DMS114 treated with DMSO at 0.1 percent for 48 hours (cell line): ENCODE data around the gene MYOZ2.

Experiments used
- DNase-seq: peaks from one replicate; lab custom pipeline; 2025; ENCODE audit not compliant: unreplicated experiment; lab: John Stamatoyannopoulos, UW

The MYOZ2 gene

DNA sequence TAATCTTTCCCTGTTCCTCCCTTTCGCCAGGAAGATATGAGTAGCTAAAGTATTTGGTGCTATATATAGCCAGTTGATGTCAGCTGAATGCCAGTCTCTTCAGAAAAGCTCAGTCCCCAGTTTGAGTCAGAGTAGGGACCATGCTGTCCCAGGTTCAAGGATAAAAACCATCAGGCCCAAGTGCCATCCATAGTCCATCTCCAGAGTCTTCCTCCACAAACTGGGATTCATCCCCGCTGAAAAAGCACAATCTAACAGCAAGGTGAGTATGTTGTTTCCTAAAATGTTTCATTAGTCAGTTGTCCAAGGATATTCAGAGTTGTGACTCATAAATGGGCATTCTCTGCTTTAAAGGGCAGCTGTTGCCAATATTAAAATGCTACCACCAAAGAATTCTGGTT lies at the start of gene MYOZ2:
MYOZ2 (plus strand) TSS at position 112 of the 401 bp plus-strand sequence. CDS start 694 bp downstream, outside the sequence.
- no peak for DNase-seq

DNA sequence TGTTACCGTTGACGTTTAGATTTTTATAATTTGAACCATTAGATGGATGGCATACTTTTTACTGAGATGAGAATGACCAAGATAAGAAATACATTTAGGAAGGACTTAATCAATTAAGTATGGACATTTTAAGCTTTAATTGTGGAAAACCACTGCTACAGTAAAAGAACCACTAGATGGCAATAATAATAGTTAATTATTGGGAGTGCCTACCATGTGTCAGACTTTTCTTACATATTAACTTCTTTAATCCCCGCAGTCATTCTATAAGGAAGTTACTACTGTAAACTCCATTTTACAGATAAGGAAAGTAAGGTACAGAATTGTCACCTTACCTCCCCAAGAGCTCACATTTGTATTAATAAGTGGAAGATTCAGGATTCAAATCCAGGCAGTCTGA lies 48.5 kb upstream of the MYOZ2 start:
- DNase-seq = no peak

DNA sequence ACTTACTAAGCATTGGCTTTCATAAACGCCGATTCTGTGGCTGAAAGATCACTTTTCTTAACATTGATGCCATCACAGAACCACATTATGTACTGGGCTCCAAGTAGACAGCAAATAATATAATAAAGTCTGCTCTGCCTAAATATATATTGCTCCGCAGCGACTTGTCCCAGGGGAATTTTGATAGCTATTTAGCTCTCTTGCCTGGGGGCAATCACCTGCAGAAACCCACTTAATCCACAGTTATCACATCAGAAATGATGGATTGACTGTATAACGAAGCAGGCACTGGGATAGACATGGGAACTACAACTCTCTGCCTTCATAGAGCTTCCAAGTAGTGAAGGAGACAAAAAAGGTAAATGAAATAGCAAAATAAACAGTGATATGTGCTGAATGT lies 48.0 kb upstream of the MYOZ2 start:
- DNase-seq = no peak

DNA sequence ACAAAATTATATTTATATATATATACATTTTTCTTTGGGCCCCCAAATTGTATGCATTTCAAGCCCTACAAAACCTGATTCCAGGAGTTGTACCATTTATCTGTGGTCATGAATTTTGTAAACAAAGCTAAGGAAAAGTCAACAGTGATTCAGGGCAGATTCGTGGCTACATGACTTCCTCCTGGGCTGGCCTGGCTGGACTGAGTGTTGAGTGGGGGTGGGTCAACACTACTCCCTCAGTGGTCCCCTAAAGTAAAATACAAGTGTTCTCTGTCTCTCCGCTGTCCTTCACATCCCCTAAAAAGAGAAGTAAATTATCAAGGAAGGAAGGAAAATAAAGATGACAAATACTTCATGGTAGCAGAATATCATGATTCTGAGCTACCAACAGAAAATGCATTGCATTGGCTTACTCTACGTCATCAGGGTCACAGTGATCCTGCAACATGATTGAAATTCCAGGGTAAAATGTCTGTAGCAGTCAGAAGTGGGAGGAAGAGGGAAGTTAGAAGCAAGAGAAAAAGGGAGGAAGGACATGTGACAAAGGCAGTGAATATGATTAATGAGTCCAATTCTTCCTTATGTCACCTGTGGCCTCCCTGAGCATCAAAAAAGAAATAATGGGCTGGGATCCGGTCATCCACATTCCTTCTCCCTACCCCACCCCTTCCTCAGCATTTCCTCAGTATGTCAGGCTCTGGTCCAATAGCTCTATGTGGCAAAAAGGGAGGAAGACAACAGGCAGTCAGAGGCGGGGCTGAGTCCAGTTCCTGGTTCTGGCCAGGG lies 42.4 kb upstream of the MYOZ2 start:
- no peak for DNase-seq

DNA sequence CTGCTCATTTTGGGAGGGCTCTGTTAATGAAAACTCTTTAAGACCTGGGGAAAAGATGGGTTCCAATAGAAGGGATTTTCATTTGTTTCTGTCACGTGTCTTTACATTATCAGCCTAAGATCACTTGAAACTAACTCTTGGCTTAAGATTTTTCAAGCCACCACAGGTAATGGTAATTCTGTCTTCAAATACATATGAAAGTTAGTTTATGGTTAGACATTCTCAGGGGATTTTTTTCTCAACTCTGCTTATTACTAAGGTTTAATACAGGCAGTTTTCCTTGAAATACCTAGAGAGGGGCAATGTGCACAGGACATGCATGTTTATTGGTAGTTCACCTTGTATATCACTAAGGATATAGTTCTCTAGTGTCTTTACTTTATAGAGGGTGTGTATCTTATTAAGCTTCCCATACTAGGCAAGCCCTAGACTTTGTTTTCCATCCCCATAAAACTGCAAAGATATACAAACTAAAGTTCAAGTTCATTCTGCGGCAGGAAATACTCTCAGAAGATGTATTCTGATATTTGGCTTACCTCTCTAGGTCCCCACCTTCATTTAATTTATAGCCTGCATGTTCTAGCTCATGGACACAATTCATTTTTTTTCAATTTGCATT lies 38.2 kb upstream of the MYOZ2 start:
- DNase-seq = no peak

DNA sequence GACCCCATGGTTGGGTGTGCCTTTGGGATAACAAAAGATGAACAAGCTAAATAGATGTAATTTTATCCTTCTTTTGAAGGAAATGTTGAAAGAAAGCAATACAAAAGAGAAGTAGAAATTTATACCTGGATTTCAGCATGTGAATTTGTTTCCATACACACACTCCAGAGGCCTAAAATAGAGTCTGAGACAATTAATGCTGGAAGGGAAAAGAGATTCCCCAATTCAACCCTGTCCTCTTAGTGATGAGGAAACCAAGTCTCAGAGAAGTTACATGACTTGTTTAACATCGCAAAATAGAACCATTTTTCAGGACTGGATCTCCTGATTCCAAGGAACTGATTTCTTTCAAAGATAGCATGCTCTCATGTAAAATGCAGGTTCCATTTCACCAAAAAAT lies 37.3 kb upstream of the MYOZ2 start:
- no peak for DNase-seq

DNA sequence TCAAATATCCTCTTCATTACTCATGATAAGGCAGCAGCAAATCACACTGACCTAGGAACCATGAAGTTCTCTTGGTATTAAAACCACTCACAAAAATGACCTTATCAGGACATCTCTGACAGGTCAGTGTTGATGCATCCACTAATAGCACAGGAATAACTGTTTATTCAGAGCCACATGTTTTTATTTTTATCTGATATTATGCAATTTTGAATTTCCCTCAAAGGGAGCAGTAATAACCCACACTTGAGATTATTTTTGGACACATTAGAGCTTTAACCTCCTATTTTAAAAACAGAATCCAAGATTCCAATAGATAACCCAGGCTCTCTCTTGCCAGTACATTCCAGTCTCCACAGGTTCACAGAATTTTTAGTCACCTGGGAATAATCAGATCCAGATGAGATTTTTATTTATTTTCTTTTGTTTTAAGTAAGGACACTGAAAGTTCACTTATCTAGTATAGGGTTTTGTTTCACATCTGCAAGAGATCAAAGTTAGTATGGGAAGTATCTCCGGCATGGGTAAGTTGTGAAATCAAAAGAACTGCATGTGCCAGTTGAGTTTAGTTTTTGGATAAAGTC lies 36.3 kb upstream of the MYOZ2 start:
- DNase-seq = no peak

DNA sequence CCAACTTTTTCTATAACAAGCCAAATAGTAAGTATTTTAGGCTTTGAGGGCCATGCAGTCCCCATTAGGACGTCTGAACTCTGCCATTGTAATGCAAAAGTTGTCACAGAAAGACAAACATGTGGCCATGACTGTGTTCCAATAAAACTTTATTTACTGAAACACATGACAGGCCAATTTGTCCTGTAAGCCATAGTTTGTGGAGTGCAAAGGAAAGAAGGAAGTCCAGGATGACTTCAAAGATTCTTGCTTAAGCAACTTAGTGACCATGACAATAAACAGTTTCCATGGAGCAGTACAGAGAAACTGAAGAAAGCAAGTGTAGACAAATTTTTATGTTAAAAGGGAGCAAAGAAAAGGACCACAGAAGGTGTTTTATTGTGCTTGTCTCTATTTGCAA lies 35.0 kb upstream of the MYOZ2 start:
- DNase-seq = no peak

DNA sequence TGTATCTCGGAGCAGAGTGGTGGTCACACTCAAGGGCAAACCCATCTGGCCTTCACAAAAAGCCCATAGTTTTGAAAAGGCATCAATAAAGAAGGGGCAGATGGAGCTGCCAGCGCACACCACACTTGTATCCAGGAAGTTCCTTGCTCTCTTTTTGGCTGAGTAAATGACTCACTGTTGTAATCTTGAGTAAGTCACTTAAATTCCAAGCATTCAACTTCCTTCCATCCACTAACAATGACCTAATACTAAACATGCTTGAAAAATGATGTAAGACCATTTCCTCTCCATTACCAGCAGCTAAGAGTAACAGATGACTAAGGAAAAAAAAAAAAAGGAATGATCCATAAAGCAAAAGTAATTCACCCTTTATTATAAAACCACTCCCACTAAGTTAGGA lies 32.4 kb upstream of the MYOZ2 start:
- no peak for DNase-seq

DNA sequence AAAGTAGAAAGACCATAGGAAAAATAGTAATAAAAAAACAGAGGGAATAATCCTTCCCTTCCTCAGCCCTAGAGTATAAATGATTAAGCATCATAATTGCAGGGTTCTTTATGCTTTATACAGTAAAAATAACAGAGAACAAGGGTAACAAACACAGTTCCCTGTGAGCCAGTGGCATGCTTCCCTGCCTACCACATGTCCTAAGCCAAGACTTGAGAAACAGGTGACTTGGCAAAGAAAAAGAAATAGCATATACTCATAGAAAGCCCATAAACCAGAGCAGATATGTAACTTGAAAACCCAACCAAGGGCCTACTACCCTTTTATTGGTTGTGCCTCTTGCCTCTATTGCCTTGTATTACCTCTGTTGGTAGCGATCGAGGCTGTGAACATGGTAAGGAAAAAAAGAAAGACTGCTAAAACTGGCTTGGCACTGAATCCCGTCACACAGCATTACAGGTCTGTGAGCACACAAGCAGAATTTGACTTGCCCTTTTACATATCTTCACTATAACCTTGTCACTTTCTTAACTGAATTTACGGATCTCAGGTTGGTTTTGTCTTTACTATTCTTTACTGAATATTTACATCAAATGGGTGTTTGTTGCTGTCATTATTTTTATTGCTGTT lies 30.9 kb upstream of the MYOZ2 start:
- DNase-seq = no peak

DNA sequence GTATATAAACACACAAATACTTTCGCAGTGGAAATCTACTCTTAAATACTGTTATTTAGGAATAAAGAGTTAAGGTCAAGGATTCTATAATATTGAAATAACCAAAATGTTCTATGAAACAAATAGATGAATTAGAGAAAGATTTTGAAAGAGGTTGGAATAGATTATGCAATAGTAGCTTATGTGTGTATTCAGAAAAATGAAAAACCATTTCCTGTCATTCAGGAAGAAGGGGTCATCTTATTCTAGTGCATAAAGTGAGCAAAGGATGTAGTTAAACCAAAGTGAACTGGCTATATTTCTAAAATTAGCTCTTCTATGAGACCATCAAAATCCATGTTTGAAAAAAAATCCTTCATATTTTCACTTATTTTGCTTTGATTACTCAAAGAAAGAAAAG lies 30.0 kb upstream of the MYOZ2 start:
- DNase-seq = no peak

DNA sequence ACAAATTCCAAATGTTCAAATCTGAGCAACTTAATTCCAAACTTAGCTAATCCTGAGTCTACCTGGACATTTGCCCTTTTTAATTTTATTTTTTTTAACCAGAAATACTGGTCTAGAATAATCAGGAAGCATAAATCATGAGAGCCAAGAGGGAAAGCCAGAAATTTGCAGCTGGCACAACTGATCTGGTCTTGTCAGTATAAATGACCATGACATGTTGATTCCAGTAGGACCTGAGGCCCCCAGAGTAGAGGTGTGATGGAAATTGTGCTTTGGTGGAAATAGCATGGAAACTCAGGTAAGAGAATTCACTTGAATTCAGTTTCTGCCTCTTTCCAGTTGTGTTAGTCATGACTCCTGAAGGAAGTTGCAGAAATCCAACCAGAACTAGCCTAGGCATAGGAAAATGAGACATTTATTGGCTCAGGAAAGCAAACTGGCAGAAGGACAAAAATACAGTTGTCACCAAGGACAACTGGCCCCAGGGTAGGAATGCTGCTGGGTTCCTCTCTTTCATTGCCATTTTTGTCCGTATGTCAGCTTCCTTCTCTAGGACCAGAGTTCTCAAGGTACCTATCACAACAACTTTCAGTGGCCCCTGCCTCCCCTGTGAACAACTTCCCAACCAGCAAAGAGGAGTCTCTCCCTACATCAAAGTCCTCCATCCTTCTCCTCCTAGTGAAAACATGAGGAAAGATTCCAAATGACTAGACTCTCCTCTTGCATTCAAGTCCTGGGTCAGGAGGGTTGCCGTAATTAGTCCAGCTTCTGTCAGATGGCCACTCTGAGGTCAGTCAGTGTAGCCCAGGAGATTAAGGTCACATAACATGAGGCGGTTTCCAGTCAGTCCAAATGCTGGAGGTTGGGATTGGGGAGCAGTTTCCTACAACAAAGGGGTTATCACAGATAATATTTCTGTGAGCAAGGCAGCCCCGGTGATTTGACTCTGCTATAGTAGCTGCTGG lies 29.3 kb upstream of the MYOZ2 start:
- DNase-seq = no peak

DNA sequence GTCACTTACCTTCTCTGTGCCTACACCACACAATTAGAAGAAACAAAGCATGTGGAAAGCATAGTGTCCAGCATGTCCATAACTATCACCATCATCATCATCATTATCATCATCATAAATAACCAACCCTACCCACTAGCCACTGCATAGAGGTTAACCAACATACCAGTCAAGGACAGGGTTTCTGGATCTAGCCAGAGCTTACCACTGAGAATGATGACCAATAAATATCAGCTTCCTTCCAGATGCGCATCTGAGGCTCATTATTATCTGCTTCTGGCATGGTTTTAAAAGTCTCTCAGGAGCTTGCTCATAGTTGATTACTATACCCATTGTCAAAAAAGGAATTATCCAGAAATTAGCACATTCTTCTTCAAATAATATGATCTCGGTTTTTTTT lies 25.5 kb upstream of the MYOZ2 start:
- no peak for DNase-seq

DNA sequence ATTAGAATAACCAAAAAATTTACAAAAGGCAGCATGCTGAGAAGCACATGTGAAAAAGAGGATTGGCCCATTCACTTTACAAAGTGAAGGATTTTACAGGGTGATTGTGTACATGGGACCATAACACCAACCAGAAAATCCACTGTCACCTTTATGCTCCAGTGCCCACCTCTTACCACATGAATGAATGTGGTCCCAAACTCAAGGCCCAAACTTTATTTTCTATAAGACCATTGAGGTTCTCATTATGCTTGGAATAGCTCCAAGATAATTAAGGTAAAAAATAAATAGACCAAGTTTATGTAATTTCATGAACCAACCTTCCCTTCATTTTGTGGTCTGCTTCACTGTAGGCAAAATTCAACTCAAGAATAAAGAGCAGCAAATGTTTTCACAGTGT lies 24.3 kb upstream of the MYOZ2 start:
- DNase-seq = no peak

DNA sequence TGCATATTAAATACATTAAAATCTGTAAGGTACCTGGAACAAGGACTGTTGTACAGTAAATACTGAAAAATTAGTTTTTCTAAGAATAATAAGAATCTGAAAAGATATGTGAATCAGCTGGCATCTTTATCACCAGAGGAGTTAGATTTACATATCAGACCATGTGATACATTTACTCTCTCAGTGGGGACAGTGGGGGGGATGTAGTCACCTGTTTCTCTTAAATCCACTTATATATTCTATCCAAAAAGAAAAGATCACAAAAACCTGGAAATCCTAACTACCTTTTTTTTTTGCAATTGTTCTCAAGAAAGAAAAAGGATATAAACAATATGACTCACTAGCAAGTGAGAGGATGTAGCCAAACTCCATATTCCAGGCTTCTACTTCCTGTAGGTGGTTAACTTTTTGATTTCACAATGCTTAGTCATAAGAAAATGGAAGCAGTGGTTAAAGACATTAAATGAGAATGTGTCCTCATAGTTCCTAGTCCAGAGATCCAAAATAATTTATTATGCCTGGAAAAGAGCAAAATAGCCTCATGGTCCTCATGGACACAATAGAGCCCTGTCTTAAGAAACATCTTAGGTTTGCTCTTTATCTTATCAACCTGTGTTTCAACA lies 22.5 kb upstream of the MYOZ2 start:
- no peak for DNase-seq

DNA sequence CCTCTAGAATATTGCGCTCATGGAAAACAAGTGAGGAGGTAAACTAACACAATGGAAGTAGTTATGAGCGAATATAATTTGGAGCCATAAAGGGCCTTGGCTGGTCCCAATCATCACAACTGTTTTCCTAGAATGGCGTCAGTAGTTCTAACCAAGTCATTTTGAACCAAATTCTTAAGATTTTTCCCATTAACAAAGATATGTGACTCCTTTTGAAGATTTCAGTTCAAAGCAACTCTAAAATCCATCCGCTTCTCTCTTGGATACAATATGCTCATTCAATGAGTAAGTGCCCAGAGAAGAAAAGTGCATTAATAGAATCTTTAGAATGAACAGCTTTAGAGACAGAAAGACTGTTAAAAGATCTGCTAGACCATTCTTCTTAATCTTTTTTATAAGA lies 19.6 kb upstream of the MYOZ2 start:
- DNase-seq = no peak

DNA sequence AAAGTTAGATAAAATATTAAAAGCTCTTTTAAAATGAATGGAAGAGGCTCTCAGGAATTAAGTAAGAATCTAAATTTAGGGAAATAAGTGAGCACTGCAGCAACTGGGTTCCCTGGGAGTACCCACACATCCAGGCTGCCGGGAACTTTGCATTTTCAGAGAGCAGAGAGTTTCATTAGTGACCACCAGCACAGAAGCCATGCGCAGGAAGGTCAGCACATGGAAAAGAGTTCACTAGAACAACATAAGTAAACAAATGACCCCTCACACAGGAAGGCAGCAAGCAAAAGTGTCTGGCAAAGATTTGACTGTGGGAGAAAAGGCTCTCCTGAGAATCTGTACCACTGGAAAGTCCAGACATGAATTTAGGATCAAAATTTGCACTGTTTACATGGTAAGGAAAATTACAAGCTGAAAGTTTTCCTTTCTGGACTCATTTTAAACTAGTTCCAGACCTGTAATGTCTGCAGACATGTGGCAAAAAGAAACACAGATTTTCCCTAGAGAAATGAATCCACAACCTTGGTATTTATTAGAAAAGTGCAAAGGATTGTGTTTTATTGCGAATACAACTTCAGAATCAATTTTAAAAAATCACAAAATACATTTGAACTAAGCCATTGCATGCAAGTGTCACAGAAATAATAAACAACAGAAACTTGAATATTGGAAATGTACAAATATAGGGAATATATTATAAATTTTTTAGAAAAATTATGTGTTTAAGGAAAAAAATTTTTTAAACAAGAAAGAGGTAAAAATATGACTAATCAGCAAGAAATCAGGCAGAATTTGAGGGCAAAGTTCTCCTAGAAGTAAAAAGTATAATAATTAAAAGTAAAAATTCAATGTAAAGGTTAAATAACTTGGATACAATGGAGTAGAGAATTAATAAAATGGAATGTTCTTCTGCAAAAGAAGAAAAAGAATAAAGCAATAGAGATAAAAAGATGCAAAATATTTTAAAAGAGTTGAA lies 18.4 kb upstream of the MYOZ2 start:
- DNase-seq = no peak

DNA sequence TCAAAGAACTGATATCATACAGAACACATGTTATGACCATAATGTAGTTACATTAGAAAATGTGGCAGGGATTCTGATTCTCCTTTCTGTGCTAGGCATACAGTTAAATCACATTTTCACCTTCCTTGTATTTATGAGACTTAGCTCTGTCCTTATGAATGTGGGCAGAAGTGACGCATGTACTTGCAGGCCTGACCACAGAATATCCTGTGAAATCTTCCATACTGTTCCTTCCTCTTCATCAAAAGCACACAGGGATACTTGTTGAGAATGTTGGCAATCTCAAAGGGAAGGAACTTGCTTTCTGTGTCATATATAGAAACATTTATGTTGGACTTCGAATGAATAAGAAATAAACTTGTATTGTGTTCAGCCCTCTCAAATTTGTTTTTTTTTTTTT lies 17.2 kb upstream of the MYOZ2 start:
- no peak for DNase-seq

DNA sequence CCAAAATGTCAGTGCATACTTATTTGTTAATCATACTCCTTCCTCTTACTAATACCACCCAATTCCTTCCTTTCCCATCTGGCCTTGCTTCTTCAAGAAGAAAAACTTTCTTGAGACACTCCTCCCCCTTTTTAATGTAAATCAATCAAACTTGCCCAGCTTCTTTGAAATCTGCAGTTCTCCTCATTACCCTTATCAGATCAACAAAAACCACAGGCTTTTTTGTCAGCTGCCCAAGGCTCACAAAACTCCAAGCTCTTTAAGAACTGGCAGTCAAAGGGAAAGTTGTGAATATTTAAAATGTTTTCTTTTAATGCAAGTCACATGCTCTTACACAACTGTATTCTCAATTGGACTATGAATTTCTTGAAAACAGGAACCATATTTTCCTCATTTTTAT lies 11.3 kb upstream of the MYOZ2 start:
- no peak for DNase-seq
